ENCODE data around the gene LOC128125822.

DNA sequence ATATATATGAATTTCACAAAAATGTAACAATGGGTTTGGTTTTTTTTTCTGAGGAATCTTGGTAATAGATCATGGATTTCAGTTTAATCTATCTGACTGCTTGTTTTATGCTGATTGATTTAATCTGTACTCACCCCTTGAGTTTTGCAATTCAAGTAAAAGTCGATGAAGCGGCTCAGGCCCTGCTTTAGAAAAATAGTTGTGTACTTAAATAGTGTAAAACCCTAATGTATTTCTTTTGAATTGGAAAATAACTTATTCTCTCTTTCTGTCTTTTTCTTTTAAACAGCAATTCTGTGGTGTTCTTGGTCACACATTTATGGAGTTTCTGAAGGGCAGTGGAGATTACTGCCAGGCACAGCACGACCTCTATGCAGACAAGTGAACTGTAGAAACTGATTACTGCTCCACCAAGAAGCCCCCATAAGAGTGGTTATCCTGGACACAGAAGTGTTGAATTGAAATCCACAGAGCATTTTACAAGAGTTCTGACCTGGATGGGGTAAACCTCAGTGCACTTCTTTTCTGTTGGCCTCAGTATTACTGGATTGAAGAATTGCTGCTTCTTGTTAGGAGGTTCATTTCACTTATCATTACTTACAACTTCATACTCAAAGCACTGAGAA, 4.0 kb downstream of the LOC128125822 start:
- TF ChIP-seq, protein P1, sequence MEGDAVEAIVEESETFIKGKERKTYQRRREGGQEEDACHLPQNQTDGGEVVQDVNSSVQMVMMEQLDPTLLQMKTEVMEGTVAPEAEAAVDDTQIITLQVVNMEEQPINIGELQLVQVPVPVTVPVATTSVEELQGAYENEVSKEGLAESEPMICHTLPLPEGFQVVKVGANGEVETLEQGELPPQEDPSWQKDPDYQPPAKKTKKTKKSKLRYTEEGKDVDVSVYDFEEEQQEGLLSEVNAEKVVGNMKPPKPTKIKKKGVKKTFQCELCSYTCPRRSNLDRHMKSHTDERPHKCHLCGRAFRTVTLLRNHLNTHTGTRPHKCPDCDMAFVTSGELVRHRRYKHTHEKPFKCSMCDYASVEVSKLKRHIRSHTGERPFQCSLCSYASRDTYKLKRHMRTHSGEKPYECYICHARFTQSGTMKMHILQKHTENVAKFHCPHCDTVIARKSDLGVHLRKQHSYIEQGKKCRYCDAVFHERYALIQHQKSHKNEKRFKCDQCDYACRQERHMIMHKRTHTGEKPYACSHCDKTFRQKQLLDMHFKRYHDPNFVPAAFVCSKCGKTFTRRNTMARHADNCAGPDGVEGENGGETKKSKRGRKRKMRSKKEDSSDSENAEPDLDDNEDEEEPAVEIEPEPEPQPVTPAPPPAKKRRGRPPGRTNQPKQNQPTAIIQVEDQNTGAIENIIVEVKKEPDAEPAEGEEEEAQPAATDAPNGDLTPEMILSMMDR (conservative IDR thresholded peaks at IDR 0.05; ENCODE audit: low read depth, low read length) = no peak
- TF ChIP-seq EZH2 (IDR thresholded peaks at IDR 0.05; ENCODE audit: low read length, unreplicated experiment) = no peak

Measured in PC-3 (cell line).